Measurements from ENCODE around the gene GRIK3. TPM values are rescaled to one million over a fixed set of nuclear protein-coding genes. Genes with fewer than 3 reads are reported as not detected.
"Not testable (repeated sequence)": the region's sequence is repeated elsewhere in the genome, so short reads cannot be mapped to it uniquely, and the experiment has no call there.

GRIK3 gene
- polyA plus RNA-seq (2012; ENCODE audit: missing spikeins) = not detected

DNA sequence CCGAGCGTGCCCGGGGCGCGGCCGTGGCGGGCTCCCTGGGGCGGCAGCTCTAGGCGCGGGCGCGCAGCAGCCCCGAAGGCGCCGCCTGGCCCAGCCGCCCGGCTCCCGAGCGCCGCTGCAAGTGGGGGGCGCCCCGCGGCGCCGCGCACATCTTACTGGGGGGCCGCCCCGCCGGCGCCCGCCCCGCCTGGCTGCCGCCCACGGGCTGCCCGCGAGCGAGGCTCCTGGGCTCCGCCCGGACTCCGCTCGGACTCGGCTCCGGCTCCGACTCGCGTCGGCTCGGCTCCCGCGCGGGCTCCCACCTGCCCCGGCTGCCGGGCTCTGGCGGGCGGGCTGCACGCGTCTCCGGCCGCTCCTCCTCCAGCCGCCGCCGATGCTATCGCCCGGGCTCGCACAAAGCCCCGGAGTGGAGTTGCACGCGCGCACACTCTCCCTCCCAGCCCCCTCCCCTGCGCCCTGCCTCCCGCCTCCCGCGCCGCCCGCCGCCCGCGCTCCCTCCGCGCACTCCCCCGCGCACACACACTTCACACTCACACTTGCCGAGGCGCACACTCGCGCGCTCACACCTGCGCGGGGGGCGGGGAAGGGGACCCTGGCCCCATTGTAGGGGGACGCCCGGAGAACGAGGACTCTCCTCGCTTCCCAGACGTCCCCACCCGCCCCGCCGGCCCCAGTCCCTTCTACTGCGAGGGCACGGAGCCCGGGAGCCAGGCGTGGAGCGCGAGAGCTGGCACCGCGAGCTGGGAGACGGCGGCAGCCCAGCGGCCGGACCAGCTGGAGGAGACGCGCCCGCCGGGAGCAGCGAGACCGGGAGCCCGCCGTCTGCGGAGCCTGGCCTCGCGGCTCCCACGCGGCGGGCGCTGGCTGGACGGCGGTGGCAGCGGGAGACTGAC is at the start of gene GRIK3:
GRIK3 (minus strand) TSS at position 395 of the 893 bp plus-strand sequence. CDS start 407 bp downstream, outside the sequence.
- DNase-seq (ENCODE audit: insufficient read length) (no peak), FAIRE-seq (no peak)
- no peak for TF ChIP-seq TAF1 (IDR thresholded peaks at IDR 0.05; ENCODE audit: borderline replicate concordance, low read depth, low read length)
- no peak for TF ChIP-seq POLR2A (IDR thresholded peaks at IDR 0.05; ENCODE audit: low read depth, low read length)
- no peak for TF ChIP-seq POLR2AphosphoS5 (IDR thresholded peaks at IDR 0.05; ENCODE audit: low read depth, low read length)

DNA sequence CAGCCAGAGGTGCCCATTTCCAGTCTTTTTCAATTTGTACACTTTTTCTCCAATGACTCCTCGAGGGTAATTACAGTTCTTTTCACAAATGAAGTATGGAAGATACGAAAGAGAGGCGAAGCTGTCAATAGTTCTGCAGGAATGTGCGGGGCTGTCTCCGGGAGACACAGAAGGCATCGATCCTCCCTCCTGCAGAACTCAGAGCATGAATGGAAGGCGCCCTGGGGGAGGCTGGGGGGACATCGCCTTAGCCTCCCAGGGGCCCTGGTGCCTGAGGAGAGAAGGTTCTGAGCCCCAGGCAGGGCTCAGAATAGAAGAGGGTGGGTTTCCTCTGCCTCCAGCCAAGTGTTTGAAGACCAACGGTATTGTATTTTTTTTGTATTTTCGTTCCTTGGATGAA is 49.7 kb upstream of the GRIK3 start:
- FAIRE-seq (no peak), DNase-seq (ENCODE audit: insufficient read length) (no peak)
- no peak for TF ChIP-seq TAF1 (IDR thresholded peaks at IDR 0.05; ENCODE audit: borderline replicate concordance, low read depth, low read length)
- TF ChIP-seq POLR2AphosphoS5 (IDR thresholded peaks at IDR 0.05; ENCODE audit: low read depth, low read length) = no peak
- TF ChIP-seq POLR2A (IDR thresholded peaks at IDR 0.05; ENCODE audit: low read depth, low read length) = no peak

- TF ChIP-seq TAF1 (IDR thresholded peaks at IDR 0.05; ENCODE audit: borderline replicate concordance, low read depth, low read length) = no peak
- TF ChIP-seq POLR2AphosphoS5 (IDR thresholded peaks at IDR 0.05; ENCODE audit: low read depth, low read length) = no peak
- TF ChIP-seq POLR2A (IDR thresholded peaks at IDR 0.05; ENCODE audit: low read depth, low read length) = no peak
- FAIRE-seq (no peak), DNase-seq (ENCODE audit: insufficient read length) (no peak)
Observed at GRCh38 chr1:37083603-37084002, 49.3 kb upstream of the GRIK3 start.

DNA sequence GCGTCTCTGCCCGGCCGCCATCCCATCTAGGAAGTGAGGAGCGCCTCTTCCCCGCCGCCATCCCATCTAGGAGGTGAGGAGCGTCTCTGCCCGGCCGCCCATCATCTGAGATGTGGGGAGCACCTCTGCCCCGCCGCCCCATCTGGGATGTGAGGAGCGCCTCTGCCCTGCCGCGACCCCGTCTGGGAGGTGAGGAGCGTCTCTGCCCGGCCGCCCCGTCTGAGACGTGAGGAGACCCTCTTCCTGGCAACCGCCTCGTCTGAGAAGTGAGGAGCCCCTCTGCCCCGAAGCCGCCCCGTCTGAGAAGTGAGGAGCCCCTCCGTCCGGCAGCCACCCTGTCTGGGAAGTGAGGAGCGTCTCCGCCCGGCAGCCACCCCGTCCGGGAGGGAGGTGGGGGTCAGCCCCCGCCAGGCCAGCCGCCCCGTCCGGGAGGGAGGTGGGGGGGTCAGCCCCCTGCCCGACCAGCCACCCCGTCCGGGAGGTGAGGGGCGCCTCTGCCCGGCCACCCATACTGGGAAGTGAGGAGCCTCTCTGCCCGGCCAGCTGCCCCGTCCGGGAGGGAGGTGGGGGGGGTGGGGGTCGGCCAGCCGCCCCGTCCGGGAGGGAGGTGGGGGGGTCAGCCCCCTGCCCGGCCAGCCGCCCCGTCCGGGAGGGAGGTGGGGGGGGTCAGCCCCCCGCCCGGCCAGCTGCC is 46.1 kb upstream of the GRIK3 start:
- not testable (repeated sequence) for DNase-seq (ENCODE audit: insufficient read length); FAIRE-seq

GRCh38 chr1:37078866-37079265 is 44.6 kb upstream of the GRIK3 start:
- FAIRE-seq (no peak), DNase-seq (ENCODE audit: insufficient read length) (no peak)
- no peak for TF ChIP-seq TAF1 (IDR thresholded peaks at IDR 0.05; ENCODE audit: borderline replicate concordance, low read depth, low read length)
- TF ChIP-seq POLR2AphosphoS5 (IDR thresholded peaks at IDR 0.05; ENCODE audit: low read depth, low read length) = no peak
- no peak for TF ChIP-seq POLR2A (IDR thresholded peaks at IDR 0.05; ENCODE audit: low read depth, low read length)

GRCh38 chr1:37076168-37076567 is 41.9 kb upstream of the GRIK3 start:
- DNase-seq (ENCODE audit: insufficient read length) (no peak), FAIRE-seq (no peak)
- TF ChIP-seq POLR2AphosphoS5 (IDR thresholded peaks at IDR 0.05; ENCODE audit: low read depth, low read length) = no peak
- TF ChIP-seq POLR2A (IDR thresholded peaks at IDR 0.05; ENCODE audit: low read depth, low read length) = no peak
- TF ChIP-seq TAF1 (IDR thresholded peaks at IDR 0.05; ENCODE audit: borderline replicate concordance, low read depth, low read length) = no peak

DNA sequence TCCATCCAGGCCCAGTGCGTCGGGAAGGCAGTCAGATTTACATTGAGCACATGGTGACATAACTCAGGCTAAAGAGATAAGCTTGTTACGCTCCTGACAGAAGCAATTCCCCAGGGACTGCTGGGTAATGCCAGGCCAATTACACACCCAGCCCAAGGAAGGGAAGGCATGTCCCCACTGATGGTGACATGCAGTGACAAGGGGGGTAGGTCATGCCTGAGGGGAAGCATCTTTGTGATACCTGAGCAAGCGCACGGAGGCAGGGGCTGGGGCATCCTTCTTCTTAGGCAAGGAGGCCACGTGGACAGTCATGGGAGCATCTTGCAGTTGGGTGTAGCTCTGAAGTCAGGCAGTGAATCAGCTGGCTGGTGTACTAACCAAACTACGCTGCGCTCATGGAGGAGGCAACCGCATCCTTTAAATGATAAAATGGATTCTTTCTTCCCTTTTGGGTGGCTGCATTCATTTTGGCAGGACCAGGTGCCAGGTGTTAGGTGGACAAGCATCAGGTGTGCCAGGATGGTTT is 39.6 kb upstream of the GRIK3 start:
- no peak for FAIRE-seq

GRCh38 chr1:37073152-37073853 is 39.0 kb upstream of the GRIK3 start:
- no peak for FAIRE-seq
- no peak for DNase-seq (ENCODE audit: insufficient read length)
- TF ChIP-seq TAF1 (IDR thresholded peaks at IDR 0.05; ENCODE audit: borderline replicate concordance, low read depth, low read length) (no peak), POLR2AphosphoS5 (IDR thresholded peaks at IDR 0.05; ENCODE audit: low read depth, low read length) (no peak), POLR2A (IDR thresholded peaks at IDR 0.05; ENCODE audit: low read depth, low read length) (no peak)

More for the DNA sequence above, 39.6 kb upstream of the GRIK3 start:
- no peak for DNase-seq (ENCODE audit: insufficient read length)
- TF ChIP-seq TAF1 (IDR thresholded peaks at IDR 0.05; ENCODE audit: borderline replicate concordance, low read depth, low read length) (no peak), POLR2A (IDR thresholded peaks at IDR 0.05; ENCODE audit: low read depth, low read length) (no peak), POLR2AphosphoS5 (IDR thresholded peaks at IDR 0.05; ENCODE audit: low read depth, low read length) (no peak)

GRCh38 chr1:37071829-37072228 is 37.5 kb upstream of the GRIK3 start:
- DNase-seq (ENCODE audit: insufficient read length) = no peak
- FAIRE-seq = no peak
- TF ChIP-seq POLR2A (IDR thresholded peaks at IDR 0.05; ENCODE audit: low read depth, low read length) = no peak
- no peak for TF ChIP-seq POLR2AphosphoS5 (IDR thresholded peaks at IDR 0.05; ENCODE audit: low read depth, low read length)
- TF ChIP-seq TAF1 (IDR thresholded peaks at IDR 0.05; ENCODE audit: borderline replicate concordance, low read depth, low read length) = no peak

GRCh38 chr1:37070126-37070525 is 35.8 kb upstream of the GRIK3 start:
- FAIRE-seq (no peak), DNase-seq (ENCODE audit: insufficient read length) (no peak)
- TF ChIP-seq TAF1 (IDR thresholded peaks at IDR 0.05; ENCODE audit: borderline replicate concordance, low read depth, low read length) = no peak
- TF ChIP-seq POLR2AphosphoS5 (IDR thresholded peaks at IDR 0.05; ENCODE audit: low read depth, low read length) = no peak
- no peak for TF ChIP-seq POLR2A (IDR thresholded peaks at IDR 0.05; ENCODE audit: low read depth, low read length)

GRCh38 chr1:37069406-37069805 is 35.1 kb upstream of the GRIK3 start:
- no peak for FAIRE-seq
- TF ChIP-seq TAF1 (IDR thresholded peaks at IDR 0.05; ENCODE audit: borderline replicate concordance, low read depth, low read length) (no peak), POLR2AphosphoS5 (IDR thresholded peaks at IDR 0.05; ENCODE audit: low read depth, low read length) (no peak), POLR2A (IDR thresholded peaks at IDR 0.05; ENCODE audit: low read depth, low read length) (no peak)
- no peak for DNase-seq (ENCODE audit: insufficient read length)

All from GM12892 (cell line).